Breast epithelium (tissue), 4 donors: ENCODE data around the gene TNFAIP1. TPM values are rescaled to one million over a fixed set of nuclear protein-coding genes. Genes with fewer than 3 reads are reported as not detected.
A peak's percentile ranks its signal among the peaks of the same experiment; 100 is the strongest.

Experiments
- DNase-seq, 2 donors: peaks; one replicate each; pipeline ENCODE4 v3.0.0-alpha.2; 2019; ENCODE audit warnings: low spot score in 2 of 2
- H3K27ac ChIP-seq, 2 donors: fragments of 200-600 bp; sonication (generic) in 1 of 2; one replicate each; pipeline ENCODE4 v1.5.1; 2016 to 2019; ENCODE audit warnings: mild to moderate bottlenecking in 1 of 2
- H3K27me3 ChIP-seq, 2 donors: fragments of 200-600 bp; sonication (generic) in 1 of 2; one replicate each; pipeline versions ENCODE4 v1.5.1 to v1.6.0; 2017 to 2019; ENCODE audit warnings: control low read depth in 1 of 2, mild to moderate bottlenecking in 1 of 2
- H3K36me3 ChIP-seq: fragments of 200-600 bp; one replicate; pipeline ENCODE4 v1.5.1; 2019
- H3K4me1 ChIP-seq, 2 donors: fragments of 200-600 bp; sonication (generic); one replicate each; pipeline ENCODE4 v1.5.1; 2016 to 2019; ENCODE audit warnings: control low read depth in 1 of 2
- H3K4me3 ChIP-seq, 3 donors: fragments of 200-600 bp; sonication (generic); 1 replicate in 2 of 3; 2 replicates in 1 of 3; pipeline ENCODE4 v1.5.1; 2016 to 2019; ENCODE audit warnings: mild to moderate bottlenecking in 3 of 3, moderate library complexity in 2 of 3
- H3K9me3 ChIP-seq, 2 donors: fragments of 200-600 bp; sonication (generic) in 1 of 2; one replicate each; pipeline ENCODE4 v1.5.1; 2016 to 2019; ENCODE audit warnings: control low read depth in 1 of 2
- CTCF ChIP-seq, 3 donors: fragments of 450-650 bp; IDR thresholded peaks; one replicate each; pipeline ENCODE4 v1.5.1; 2016 to 2017; ENCODE audit warnings: antibody characterized with exemption in 3 of 3, mild to moderate bottlenecking in 3 of 3, moderate library complexity in 3 of 3
- POLR2A ChIP-seq: fragments of 450-650 bp; IDR thresholded peaks from one replicate; pipeline ENCODE4 v1.6.1; 2016; ENCODE audit warnings: antibody characterized with exemption, mild to moderate bottlenecking, moderate library complexity
- POLR2AphosphoS5 ChIP-seq, 3 donors: sonication (generic); formaldehyde crosslinking; IDR thresholded peaks; one replicate each; pipeline ENCODE4 v1.6.1; 2017; ENCODE audit warnings: antibody characterized with exemption in 3 of 3
- intact Hi-C: fragments of 100-400 bp; cut with DNase I; formaldehyde crosslinking; loops from one replicate; pipeline ENCODE4 v1.15.1; 2023; ENCODE audit warnings: low total_unique reads
- total RNA-seq, 3 donors: library from RNA; depleted of rRNA; stranded (reverse); fragments of >200 nt; gene quantifications; one replicate each; pipeline ENCODE4 v1.1.0, GENCODE V29; 2016

TNFAIP1 gene
- total RNA-seq, 3 donors from 2014 or later = 15.5 to 31.9 (median 28.5) TPM

DNA sequence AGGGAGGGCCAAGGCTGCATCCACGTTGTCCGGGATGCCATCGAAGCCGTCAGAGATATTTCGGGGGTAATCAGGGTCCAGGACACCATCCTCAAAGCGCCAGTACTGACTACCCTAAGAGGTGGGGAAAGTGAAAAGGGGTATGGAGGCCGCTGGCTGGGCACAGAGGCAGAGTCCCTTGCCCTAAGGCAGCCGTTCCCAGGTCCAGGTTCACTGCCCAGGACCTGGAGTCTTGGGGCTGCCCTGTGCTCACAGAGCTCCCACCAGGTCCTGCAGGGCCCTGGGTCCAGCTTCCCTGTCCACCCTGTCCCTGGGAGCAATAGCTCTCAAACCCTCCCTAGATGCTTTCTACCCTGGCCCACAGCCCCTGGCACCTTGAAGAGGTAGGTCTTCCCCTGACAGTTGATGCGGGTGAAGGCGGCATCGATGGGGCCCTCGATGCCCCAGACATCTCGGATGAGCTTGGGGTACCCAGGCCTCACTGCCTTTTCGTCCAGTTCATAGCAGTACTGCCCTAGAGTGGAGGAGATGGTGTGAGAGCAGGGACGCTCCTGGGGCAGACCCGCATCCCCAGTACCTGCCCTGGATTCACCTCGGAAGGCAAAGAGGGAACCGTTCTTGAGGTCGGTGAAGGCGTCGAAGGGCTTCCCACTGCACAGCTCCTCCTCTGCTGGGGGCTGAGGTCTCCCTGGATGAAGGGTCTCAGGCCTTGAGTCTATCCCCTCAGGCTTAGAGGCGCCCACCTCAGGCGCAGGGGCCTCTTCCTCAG is 33.5 kb downstream of the TNFAIP1 start:
- no peak for DNase-seq
- no peaks in the 10 kb centered on the region for H3K9me3 ChIP-seq
- TF ChIP-seq POLR2AphosphoS5 (IDR thresholded peaks at IDR 0.05) (no peak), POLR2A (no peak), CTCF (IDR thresholded peaks at IDR 0.05) (no peak)
- H3K36me3 ChIP-seq = no peaks in the 10 kb centered on the region
- intact Hi-C loops = no loop called here
- no peak overlapping the region for H3K4me3 ChIP-seq
- H3K4me1 ChIP-seq = no peaks in the 10 kb centered on the region
- H3K27ac ChIP-seq = no peak overlapping the region
- H3K27me3 ChIP-seq = no peaks in the 10 kb centered on the region

GRCh38 chr17:28369684-28370034 is 34.1 kb downstream of the TNFAIP1 start:
- TF ChIP-seq POLR2AphosphoS5 (IDR thresholded peaks at IDR 0.05) (no peak), POLR2A (no peak), CTCF (IDR thresholded peaks at IDR 0.05) (no peak)
- Histone ChIP-seq H3K4me1 (no peaks in the 10 kb centered on the region), H3K27me3 (no peaks in the 10 kb centered on the region), H3K4me3 (no peak overlapping the region), H3K9me3 (no peaks in the 10 kb centered on the region), H3K27ac (peak overlapping the region in 1 of 2 donors; percentile 78), H3K36me3 (no peaks in the 10 kb centered on the region)
- intact Hi-C loops = no loop called here
- DNase-seq = no peak

DNA sequence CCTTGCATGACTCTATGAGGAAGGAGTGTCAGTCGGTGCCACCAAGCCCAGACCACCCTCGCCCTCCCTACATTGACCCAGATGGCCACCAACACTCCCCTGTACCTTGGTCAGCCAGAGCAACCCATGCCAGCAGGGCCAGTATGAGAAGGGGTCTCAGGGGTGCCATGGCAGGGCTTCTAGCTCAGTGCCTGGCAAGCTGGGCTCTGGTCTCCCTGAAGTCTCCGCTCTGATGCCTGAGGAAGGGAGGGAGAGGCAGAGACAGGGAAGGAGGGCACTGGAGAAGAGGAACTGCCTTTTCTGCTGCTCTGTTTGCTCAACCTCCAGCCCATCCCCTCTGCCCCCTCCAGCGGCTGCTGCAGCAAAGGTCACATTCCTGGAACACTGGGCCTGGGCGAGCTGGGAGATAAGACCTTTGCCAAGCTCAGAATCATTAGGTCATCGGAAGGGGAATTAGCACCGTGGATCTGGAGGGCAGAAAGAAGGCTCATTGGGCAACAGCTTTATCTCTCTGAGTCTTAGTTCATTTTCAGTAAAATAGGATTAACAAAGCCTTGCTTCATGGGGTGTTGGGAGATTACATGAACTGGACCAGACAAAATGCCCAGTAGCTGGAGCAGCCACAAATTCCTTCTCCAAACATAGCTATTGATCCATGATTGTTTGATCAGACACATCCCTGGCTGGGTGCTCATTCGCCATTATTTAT is 34.6 kb downstream of the TNFAIP1 start, which contains the start of gene VTN:
Gene VTN, minus strand, starts transcription at position 273 of the 709 bp plus-strand sequence. Its CDS starts 104 bp downstream, at position 169.
- DNase-seq = no peak
- intact Hi-C loops = no loop called here
- no peaks in the 10 kb centered on the region for H3K27me3 ChIP-seq
- no peaks in the 10 kb centered on the region for H3K4me1 ChIP-seq
- H3K4me3 ChIP-seq = peak within 1 kb of the TSS; percentile 49 to 85 (median 58)
- no peaks in the 10 kb centered on the region for H3K9me3 ChIP-seq
- TF ChIP-seq POLR2AphosphoS5 (IDR thresholded peaks at IDR 0.05) (no peak), POLR2A (no peak), CTCF (IDR thresholded peaks at IDR 0.05) (no peak)
- H3K27ac ChIP-seq = peak within 1 kb of the TSS; percentile 34 to 78
- H3K36me3 ChIP-seq = no peaks in the 10 kb centered on the region

- Histone ChIP-seq H3K9me3 (no peaks in the 10 kb centered on the region), H3K27me3 (no peaks in the 10 kb centered on the region), H3K4me1 (no peaks in the 10 kb centered on the region), H3K27ac (peak overlapping the region; percentile 34 to 78), H3K36me3 (no peaks in the 10 kb centered on the region), H3K4me3 (peak overlapping the region in 2 of 3 donors; percentile 58 to 85)
- intact Hi-C loops = no loop called here
- no peak for TF ChIP-seq POLR2AphosphoS5 (IDR thresholded peaks at IDR 0.05)
- TF ChIP-seq CTCF (IDR thresholded peaks at IDR 0.05) = no peak
- TF ChIP-seq POLR2A = no peak
- no peak for DNase-seq
These were observed 35.2 kb downstream of the TNFAIP1 start for GRCh38 chr17:28370744-28371103.
